H1 (cell line): ENCODE data around the gene TUT1. TPM values are rescaled to one million over a fixed set of nuclear protein-coding genes. Genes with fewer than 3 reads are reported as not detected.

Experiments used
- BACH1 ChIP-seq: IDR thresholded peaks from 2 replicates; pipeline ENCODE4 v1.6.1; 2012; ENCODE audit warnings: low read length, improper control_type of control experiment
- CHD2 ChIP-seq: IDR thresholded peaks from 2 replicates; pipeline ENCODE4 v1.6.1; 2012; ENCODE audit warnings: low read length, improper control_type of control experiment
- CHD7 ChIP-seq: fragments of 300-600 bp; sonication (generic); IDR thresholded peaks from 2 replicates; pipeline ENCODE4 v1.7.1; 2012; ENCODE audit warnings: low read length, moderate library complexity, mild to moderate bottlenecking, inconsistent platforms; ENCODE audit not compliant: insufficient replicate concordance
- CREB1 ChIP-seq: IDR thresholded peaks from 2 replicates; pipeline ENCODE4 v1.6.1; 2012; ENCODE audit warnings: inconsistent platforms
- GTF2F1 ChIP-seq: IDR thresholded peaks from 2 replicates; pipeline ENCODE4 v1.6.1; 2012; ENCODE audit warnings: low read depth, low read length, improper control_type of control experiment, borderline replicate concordance
- KDM4A ChIP-seq: IDR thresholded peaks from one replicate; pipeline ENCODE4 v1.7.1; 2012; ENCODE audit warnings: low read depth, mild to moderate bottlenecking, moderate library complexity, low read length, inconsistent platforms; ENCODE audit not compliant: severe bottlenecking
- RXRA ChIP-seq: IDR thresholded peaks from 2 replicates; pipeline ENCODE4 v1.6.1; 2011; ENCODE audit warnings: low read depth, mild to moderate bottlenecking, low read length, moderate library complexity; ENCODE audit not compliant: insufficient read depth
- SIRT6 ChIP-seq: IDR thresholded peaks from one replicate; pipeline ENCODE4 v1.7.1; 2012; ENCODE audit warnings: low read length, inconsistent platforms
- TBP ChIP-seq: IDR thresholded peaks from 2 replicates; pipeline ENCODE4 v1.6.1; 2011; ENCODE audit warnings: low read depth, low read length, improper control_type of control experiment
- polyA plus RNA-seq, 7 experiments: library from polyadenylated mRNA; depleted of rRNA in 3 of 7; stranded (reverse) in 5 of 7; unstranded in 2 of 7; fragments of >200 nt in 5 of 7; fragments of 200-250 nt in 2 of 7; gene quantifications; 1 replicate in 5 of 7; 2 replicates in 1 of 7; 4 replicates in 1 of 7; pipeline versions ENCODE4 v1.2.1 to v1.2.3, GENCODE V29; 2011 to 2013; ENCODE audit warnings: missing spikeins in 2 of 7, mixed read lengths in 2 of 7
- total RNA-seq: library from RNA; stranded (reverse); fragmentation: NEBNext Ultra II Directional; extraction: Animal tissue kit (Norgen Biotek cat#: 25700); gene quantifications from 2 replicates; pipeline ENCODE4 v1.2.1, GENCODE V29; 2021

The TUT1 gene
- total and polyA plus RNA-seq, 2 of the 8 experiments (the other 6 are each of a cell fraction or from before 2014, with no cell fraction given) = 17.8 to 24.6 TPM

- TF ChIP-seq CHD7 (no peak), CREB1 (no peak), GTF2F1 (no peak), TBP (no peak), BACH1 (no peak), KDM4A (no peak), SIRT6 (no peak), RXRA (no peak), CHD2 (no peak)
These were observed 12.8 kb downstream of the TUT1 start (continued) for GRCh38 chr11:62578541-62578940.
